Measurements from ENCODE around the gene TIE1.

GRCh38 chr1:43363935-43364525 is 63.2 kb downstream of the TIE1 start:
- TF ChIP-seq MTA3 (CRISPR knock-in tag; IDR thresholded peaks at IDR 0.05) (no peak), FOXA1 (IDR thresholded peaks at IDR 0.05) (no peak), FOXA1 (CRISPR knock-in tag; IDR thresholded peaks at IDR 0.05) (no peak), SNAPC5 (CRISPR knock-in tag; IDR thresholded peaks at IDR 0.05; ENCODE audit: borderline replicate concordance) (no peak), CREB3 (CRISPR knock-in tag; IDR thresholded peaks at IDR 0.05) (no peak), SIN3A (IDR thresholded peaks at IDR 0.05; ENCODE audit: borderline replicate concordance, low read depth, low read length) (no peak)

Measured in HepG2 (cell line).